ENCODE results near the gene STX8.

STX8 gene

GRCh38 chr17:9237053-9237410, 338.6 kb downstream of the STX8 start:
- Histone ChIP-seq H3K4me3 (replicated peaks; ENCODE audit: low read depth, low read length) (no peak overlapping the region), H3K27me3 (replicated peaks; ENCODE audit: control insufficient read depth, insufficient read depth, low read length) (peaks cover 4% of the 10 kb centered on the region; the same call in 1 of the 2 replicates), H3K36me3 (ENCODE audit: control insufficient read depth, insufficient read depth, low read length) (no peaks in the 10 kb centered on the region)
- no peak for DNase-seq (ENCODE audit: extremely low read depth, insufficient read length)
- no peak for TF ChIP-seq CTCF (IDR thresholded peaks at IDR 0.05; ENCODE audit: insufficient read depth, low read length, poor library complexity, severe bottlenecking)

GRCh38 chr17:9236286-9237052, 339.2 kb downstream of the STX8 start:
- Histone ChIP-seq H3K36me3 (ENCODE audit: control insufficient read depth, insufficient read depth, low read length) (no peaks in the 10 kb centered on the region), H3K27me3 (replicated peaks; ENCODE audit: control insufficient read depth, insufficient read depth, low read length) (peaks cover 4% of the 10 kb centered on the region; the same call in 1 of the 2 replicates), H3K4me3 (replicated peaks; ENCODE audit: low read depth, low read length) (no peak overlapping the region)
- DNase-seq (ENCODE audit: extremely low read depth, insufficient read length) = no peak
- no peak for TF ChIP-seq CTCF (IDR thresholded peaks at IDR 0.05; ENCODE audit: insufficient read depth, low read length, poor library complexity, severe bottlenecking)

- TF ChIP-seq CTCF (IDR thresholded peaks at IDR 0.05; ENCODE audit: insufficient read depth, low read length, poor library complexity, severe bottlenecking) = no peak
Measured at GRCh38 chr17:9235346-9235745, 340.3 kb downstream of the STX8 start.

DNA sequence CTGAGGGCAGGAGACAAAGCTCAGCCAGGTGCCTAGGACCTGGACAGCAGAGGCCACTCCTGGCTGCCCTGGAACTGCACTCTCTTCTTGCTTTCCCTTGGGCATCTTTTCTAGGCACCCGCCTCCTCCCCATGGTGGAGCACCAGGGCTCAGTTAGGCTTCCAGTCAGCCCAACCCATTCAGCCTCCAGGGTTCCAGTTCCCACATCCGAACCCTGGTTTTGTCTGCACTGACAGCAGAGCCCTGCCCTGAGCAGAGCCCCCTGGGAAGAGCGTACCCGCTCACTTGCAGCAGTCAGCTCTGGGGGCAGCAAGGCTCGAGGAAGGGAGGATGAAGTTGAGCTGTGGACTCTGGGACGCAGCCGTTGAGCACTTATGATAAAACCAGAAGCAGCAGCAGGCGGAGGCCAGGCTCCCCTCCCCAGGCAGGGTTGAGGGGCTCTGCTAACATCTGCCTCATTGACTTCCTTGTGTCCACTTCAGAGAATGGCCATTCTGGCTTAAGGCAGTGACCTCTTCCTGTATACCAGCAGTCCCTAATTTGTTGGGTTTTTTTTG, 341.2 kb downstream of the STX8 start:
- DNase-seq (ENCODE audit: extremely low read depth, insufficient read length) = no peak
- no peak overlapping the region for H3K4me3 ChIP-seq (replicated peaks; ENCODE audit: low read depth, low read length)
- TF ChIP-seq CTCF (IDR thresholded peaks at IDR 0.05; ENCODE audit: insufficient read depth, low read length, poor library complexity, severe bottlenecking) = no peak
- peaks cover 4% of the 10 kb centered on the region; the same call in 1 of the 2 replicates for H3K27me3 ChIP-seq (replicated peaks; ENCODE audit: control insufficient read depth, insufficient read depth, low read length)
- H3K36me3 ChIP-seq (ENCODE audit: control insufficient read depth, insufficient read depth, low read length) = no peaks in the 10 kb centered on the region

More at GRCh38 chr17:9235346-9235745, 340.3 kb downstream of the STX8 start:
- H3K27me3 ChIP-seq (replicated peaks; ENCODE audit: control insufficient read depth, insufficient read depth, low read length) = peaks cover 4% of the 10 kb centered on the region; the same call in 1 of the 2 replicates
- no peak for DNase-seq (ENCODE audit: extremely low read depth, insufficient read length)
- no peaks in the 10 kb centered on the region for H3K36me3 ChIP-seq (ENCODE audit: control insufficient read depth, insufficient read depth, low read length)
- H3K4me3 ChIP-seq (replicated peaks; ENCODE audit: low read depth, low read length) = no peak overlapping the region

- DNase-seq (ENCODE audit: extremely low read depth, insufficient read length) = no peak
- Histone ChIP-seq H3K36me3 (ENCODE audit: control insufficient read depth, insufficient read depth, low read length) (no peaks in the 10 kb centered on the region), H3K4me3 (replicated peaks; ENCODE audit: low read depth, low read length) (no peak overlapping the region), H3K27me3 (replicated peaks; ENCODE audit: control insufficient read depth, insufficient read depth, low read length) (peaks cover 4% of the 10 kb centered on the region; the same call in 1 of the 2 replicates)
- no peak for TF ChIP-seq CTCF (IDR thresholded peaks at IDR 0.05; ENCODE audit: insufficient read depth, low read length, poor library complexity, severe bottlenecking)
Measured at GRCh38 chr17:9233761-9234160, 341.9 kb downstream of the STX8 start.
